GM18511 (cell line): ENCODE data around the gene MACROD2.
"Not testable (repeated sequence)": the region's sequence is repeated elsewhere in the genome, so short reads cannot be mapped to it uniquely, and the experiment has no call there.

ENCODE experiments used
- ATAC-seq: cut with Tn5 transposase; IDR thresholded peaks from one replicate; pipeline ENCODE4 v1.9.1; 2021; ENCODE audit warnings: mild to moderate bottlenecking, moderate library complexity; ENCODE audit not compliant: unreplicated experiment

Gene MACROD2

GRCh38 chr20:15512916-15513315 lies 1517.6 kb downstream of the MACROD2 start:
- no peak for ATAC-seq

- no peak for ATAC-seq
Measured at GRCh38 chr20:15515691-15516090, 1520.4 kb downstream of the MACROD2 start.

DNA sequence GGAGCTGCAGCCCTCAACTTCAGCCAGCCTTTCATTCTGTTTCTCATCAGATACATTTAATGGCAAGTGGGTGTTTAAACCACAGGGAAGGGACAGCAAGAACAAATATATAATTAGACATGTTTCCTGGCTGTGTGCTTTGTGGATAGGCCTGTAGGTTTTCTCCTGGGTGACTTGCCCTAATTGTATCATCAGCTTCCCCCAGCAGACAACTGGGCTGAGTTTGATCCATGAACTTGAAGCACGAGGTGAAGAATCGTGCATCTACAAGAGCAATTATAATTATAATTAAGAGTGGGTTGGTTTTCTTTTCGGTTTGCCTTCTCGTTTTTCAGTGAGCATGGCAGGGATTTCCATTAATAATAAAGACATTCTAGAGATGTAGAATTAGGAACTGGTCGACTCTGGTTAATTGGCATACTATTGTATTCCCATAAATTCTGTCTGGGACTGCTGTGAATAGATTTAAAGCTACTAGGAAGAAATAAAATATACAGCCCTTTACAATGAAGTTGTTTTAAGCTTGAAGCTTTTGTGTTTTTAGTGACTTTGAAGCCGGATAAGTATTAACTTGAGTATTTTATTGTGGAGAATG lies 1525.7 kb downstream of the MACROD2 start:
- ATAC-seq: no peak

DNA sequence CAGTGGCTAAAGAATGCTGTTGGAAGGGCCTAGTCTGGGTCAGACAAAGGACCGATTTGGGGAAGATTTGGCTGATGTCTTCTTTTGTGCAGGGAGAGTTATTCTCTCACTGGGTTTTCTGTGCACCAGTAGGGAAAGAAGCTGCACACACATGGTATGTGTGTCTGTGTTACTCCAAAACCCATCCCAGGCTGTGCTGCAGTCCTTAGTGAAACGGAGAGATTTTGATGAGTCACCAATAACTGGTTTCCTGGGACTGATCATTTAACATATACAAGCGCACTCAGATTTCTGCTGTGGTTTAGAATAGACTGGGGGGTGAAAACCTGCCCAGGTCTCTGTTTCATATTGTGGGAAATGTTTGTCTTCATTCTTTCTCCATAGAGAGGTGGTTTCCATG lies 1528.1 kb downstream of the MACROD2 start:
- no peak for ATAC-seq

DNA sequence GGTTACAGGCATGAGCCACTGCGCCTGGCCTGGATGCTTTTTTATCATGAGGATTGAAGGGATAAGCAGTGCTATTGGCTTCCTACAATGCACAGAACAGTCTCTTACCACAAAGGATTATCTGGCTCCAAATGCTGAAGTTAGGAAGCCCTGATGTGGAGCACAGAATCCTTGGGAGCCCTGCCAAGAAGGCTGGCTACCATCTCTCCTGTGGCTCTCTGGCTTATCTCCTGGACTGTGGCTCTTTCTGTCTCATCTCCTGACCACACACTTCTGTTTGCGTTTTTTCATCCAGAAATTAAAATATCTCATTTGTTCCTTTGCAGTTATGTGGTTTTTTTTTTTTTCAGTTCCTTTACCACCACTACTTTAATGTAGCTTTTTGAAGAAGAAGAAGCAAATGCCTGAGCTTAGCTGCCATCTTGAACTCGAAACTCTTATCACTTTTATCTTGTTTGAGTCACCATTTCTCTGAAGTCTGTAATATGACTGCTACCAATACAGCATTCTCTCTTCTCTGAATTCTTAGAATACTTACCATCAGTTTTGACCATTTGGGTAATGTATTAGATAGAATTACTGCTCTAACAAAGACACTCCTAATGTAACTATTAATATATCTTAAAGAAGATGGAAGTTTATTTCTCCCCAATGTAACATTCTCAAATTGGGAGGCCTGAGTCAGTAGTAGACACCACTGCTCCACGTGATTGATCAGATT lies 1533.2 kb downstream of the MACROD2 start:
- ATAC-seq: no peak

DNA sequence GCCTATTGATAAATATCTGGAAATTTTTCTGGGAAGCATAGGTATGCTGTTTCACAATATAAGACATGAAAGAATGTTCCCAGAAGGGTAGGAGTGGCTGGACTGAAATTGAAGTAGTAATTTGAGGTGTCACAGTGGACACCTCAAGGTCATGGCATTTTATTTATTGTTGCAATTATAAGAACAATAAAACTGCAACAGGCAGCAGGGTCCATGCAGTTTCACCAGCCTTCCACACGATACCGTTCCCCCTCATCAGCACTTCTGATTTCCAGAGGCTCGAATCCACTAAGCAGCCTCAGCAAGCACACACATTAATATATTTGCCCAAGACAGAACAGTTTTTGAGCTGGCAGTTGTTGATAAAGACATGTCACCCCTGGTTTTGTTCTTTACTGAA lies 1540.5 kb downstream of the MACROD2 start:
- ATAC-seq: no peak

DNA sequence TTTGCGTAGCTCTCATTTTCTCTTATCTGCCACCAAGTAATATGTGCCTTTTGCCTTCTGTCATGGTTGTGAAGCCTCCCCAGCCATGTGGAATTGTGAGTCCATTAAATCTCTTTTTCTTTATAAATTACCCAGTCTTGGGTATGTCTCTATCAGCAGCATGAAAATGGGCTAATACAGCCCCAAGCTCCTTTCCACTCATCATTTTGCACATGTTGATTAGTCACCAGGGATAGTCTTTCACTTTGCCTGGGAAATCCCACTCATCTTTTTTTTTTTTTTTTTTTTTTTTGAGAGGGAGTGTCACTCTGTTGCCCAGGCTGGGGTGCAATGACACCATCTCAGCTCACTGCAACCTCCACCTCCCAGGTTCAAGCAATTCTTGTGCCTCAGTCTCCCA lies 1541.9 kb downstream of the MACROD2 start:
- ATAC-seq: not testable (repeated sequence)

DNA sequence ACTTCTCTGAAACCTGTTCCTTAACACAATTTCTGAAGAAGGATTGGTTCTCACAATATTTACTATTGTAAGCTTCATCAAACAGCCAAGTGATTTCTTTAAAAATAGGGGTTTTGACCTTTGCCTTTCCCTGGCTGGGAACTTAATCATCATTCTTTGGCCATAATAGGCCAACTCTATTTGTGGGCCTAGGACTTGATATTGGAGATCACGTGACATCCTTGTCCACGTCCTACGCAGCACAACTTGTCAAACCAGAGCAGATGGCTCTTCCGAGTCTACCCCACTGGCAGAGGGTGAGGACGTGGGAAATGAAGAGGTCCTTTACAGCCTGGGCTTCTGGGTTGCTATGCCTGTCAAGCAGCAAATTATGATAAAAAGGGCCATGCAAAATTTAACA lies 1547.3 kb downstream of the MACROD2 start:
- no peak for ATAC-seq

GRCh38 chr20:15544742-15545141 lies 1549.4 kb downstream of the MACROD2 start:
- no peak for ATAC-seq

GRCh38 chr20:15546525-15547023 lies 1551.3 kb downstream of the MACROD2 start:
- ATAC-seq: no peak

DNA sequence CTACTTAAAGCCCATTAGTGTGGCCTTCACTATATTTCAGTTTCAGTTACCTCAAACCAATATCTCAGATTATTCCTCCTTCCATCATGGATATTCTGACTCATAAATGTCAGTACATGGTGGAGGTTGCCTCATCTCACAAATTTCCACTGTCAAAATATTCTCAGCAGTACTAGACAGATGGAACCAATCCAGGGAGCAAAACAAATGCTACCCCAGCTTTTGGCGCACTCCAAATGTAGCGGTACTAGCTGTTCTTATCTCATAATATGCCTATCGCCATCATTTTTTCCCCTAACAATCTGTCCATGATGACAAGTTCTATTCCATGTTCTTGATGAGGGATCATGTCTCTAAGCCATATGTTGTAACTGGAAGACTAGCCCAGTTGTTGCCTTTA lies 1551.8 kb downstream of the MACROD2 start:
- no peak for ATAC-seq

DNA sequence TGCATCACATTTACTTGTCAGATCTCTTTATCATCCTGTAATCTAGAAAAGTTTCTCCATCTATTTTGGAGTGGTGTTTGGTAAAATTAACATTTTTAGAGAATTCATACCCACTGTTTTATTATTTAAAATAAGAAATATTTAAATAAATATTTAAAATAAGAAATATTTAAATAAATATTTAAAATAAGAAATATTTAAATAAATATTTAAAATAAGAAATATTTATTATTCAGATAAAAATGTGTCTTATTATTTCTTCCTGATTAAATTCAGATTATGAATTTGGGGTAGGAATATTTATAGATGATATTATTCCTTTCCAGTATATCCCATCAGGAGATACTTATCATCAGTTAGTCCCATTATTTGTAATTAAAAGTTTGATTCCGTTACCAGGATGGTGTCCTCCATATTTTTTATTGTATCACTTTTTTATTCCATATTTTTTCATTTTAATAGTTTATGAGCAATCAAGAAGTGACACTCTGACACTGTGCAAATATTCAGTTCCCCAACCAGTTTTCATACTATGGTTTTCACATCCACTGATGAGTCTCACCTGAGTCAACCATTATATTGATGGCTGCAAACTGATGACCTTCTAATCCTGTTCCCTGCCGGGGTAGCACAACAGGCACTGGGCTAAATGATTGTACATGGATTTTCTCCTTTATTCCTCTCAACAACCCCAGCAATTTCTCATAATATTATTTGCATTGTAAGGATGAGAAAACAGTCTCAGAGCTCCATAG lies 1555.0 kb downstream of the MACROD2 start:
- ATAC-seq: no peak

DNA sequence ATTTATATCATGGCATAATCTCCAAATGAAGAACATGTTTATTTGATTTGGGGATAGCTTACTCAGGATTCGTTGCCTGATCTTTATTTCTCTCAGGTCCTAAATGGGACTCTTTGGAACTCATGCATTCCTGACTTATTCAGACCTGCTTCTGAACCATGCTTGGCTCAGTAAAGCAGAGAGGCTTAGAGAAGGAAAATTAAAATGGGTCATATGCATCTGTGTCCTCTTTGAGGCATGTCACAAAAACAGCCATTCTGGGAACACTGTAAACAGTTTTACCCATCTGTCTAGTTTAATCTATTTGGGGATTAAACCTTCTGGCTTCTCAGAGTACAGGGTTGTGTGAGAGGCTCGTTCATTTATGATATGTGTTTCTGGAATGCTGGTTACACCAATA lies 1560.6 kb downstream of the MACROD2 start:
- no peak for ATAC-seq

DNA sequence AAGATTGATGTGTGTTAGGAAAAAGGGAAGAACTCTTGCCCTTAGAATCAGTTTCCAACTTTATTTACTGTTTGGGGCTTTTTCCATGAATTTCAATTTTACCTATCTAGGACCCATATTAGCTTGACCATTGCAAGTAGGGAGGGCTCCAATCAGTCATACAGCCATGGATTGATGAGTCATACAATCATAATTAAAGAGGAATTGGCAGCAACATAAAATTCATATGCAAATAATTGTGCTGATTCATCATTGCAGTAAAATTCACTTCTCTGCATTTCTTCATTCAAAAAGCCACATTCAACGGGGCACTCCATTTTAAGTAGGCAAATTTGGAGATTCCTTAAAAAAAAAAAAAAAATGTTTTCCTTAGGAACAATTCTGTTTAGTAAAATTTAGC lies 1561.6 kb downstream of the MACROD2 start:
- no peak for ATAC-seq

DNA sequence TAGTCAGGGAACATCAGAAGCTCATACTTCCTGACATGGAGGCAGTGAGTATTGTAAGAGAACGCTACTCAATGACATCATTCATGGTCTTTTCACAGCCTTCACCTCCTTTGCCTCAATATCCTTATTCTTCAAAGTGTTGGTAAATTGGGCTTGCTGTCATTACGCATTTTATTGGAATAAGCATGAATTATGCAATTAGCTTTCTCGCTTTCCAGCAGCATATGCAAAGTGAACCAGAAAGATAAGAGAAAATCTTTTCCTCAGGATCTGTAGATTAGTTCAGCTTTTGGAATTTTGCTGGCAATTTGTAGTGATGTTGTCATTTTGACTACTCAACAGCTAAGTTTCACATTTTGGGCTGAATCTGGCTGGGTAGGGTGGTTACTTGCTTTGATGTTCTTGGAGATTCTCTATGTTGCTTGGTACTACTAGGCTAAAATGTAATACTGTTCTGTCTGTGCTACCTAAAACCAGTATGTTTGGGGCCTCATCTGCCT lies 1565.8 kb downstream of the MACROD2 start:
- no peak for ATAC-seq

GRCh38 chr20:15561707-15562404 lies 1566.5 kb downstream of the MACROD2 start:
- ATAC-seq: no peak

DNA sequence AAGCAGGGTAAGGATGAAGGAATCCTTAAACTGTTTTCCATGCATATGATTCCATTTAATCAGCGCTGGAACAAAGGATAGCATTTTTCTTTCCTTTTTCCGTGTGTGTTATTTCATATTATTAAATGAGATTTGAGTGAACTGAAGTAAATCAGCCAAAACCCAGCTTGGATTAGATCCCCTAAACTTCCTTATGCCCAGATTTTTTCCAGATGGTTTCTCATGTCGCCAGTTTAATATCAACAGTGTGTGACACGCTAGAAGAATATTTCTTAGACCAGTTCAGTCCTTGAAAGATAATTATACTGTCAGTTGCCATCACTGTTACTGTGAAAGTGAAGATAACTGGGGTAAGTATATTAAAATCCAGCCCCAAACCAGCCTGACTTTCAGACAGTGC lies 1568.5 kb downstream of the MACROD2 start:
- no peak for ATAC-seq

DNA sequence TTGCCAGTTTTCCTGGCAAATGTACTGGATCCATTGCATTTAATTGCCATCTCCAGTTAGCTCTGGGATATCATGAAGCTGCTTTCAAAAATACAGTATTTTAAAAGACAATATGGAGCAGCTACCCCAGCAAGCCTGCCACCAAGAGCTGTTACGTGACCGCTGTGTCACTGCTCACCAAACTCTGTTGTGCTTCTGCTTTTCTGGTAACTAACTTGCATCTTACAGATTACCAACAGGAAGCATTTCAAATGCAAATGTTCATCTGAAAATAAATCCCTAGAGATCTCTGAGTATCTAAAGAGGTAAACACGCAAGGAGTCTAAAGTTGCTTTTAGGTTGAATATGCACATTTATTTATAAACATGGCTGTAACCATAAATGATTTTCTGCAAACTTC lies 1569.7 kb downstream of the MACROD2 start:
- peak; percentile 85 for ATAC-seq

- no peak for ATAC-seq
Measured at GRCh38 chr20:15565786-15566185, 1570.5 kb downstream of the MACROD2 start.

DNA sequence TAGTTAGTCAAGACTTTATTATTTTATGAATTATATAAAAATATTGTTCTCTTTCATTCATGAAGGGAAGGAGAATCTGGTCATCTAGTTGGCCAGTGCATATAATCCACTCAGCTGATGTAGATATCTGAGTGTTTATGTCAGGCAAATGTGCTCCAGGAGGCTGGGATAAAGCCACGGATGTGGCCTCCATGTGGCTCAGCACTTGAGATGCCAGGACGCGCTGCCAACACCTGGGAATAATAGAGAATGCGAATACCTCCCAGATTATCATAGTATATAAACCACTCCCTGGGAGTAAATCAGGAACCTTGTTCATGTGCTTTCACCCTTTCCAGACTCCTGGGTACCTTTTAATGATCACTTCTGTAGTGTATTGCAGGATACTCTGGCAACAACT lies 1571.9 kb downstream of the MACROD2 start:
- no peak for ATAC-seq

- ATAC-seq: no peak
Measured at GRCh38 chr20:15570156-15570555, 1574.8 kb downstream of the MACROD2 start.
